GM04503 (cell line): Measurements from ENCODE around the gene RPL13A.
A peak's percentile ranks its signal among the peaks of the same experiment; 100 is the strongest.
"Not testable (repeated sequence)": the region's sequence is repeated elsewhere in the genome, so short reads cannot be mapped to it uniquely, and the experiment has no call there.

Experiments used
- DNase-seq: peaks from one replicate; pipeline ENCODE4 v3.0.0-alpha.2; 2012; ENCODE audit warnings: low read depth

Gene RPL13A

GRCh38 chr19:49487277-49488045 is at the start of gene RPL13A:
Gene RPL13A (plus strand): TSS chr19:49487608. CDS start chr19:49487630, 22 bp downstream.
- DNase-seq: peak; percentile 94

- no peak for DNase-seq
Measured at GRCh38 chr19:49438261-49438660, 49.1 kb upstream of the RPL13A start.

DNA sequence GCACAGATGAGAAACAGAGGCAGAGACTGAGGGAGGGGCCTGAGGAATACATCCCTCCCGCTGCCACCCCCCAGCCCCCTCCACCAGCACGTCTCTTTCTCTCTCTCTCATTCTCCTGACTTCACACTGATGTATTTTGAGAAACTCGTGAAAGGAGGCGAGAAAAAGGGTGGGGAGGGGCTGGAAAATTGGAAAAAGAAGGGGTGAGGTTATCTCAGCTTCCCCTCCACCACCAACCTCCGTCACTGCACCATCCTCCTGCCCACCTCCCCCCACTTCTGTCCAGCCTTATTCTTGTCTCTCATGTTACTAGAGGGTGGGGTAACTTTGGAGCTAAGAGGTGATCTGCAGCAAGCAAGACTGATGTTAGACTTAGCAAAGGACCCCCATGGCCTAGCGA is 47.6 kb upstream of the RPL13A start:
- no peak for DNase-seq

GRCh38 chr19:49440439-49441209 is 46.8 kb upstream of the RPL13A start:
- no peak for DNase-seq

DNA sequence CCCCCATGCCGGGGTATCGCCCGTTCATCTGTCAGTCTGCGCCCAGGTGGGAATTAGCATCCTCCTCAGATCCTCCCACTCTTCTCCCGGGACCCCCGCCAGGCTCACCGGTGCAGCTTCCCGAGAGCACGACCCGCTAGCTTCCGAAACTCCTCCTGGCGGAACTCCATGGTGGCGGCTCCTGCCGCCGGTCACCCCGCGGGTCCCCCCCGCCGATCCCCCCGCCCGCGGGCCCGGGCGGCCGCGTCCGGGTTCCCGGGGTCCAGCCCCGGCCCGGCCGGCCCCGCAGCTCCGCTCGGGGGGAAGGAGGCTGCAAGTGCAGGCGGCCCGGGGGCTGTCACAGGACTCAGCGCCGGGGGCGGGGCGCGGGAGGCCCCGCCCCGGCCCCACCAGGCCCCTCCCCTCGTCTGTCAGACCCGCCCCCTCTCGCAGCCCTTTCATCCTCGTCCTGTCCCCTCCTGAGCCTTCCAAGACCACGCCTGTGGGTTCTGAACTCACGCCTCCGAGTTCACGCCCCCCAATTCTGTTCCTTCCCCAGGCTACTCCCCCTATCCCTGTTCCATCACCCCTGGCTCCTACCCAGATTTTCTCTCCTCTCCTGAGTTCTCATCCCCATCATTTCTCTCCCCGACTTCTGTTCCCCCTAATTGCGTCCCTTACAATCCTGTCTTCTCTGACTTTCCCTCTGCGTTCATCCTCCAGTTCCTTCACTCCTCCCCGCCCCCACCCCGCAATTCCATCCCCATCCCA is 46.0 kb upstream of the RPL13A start, which contains the start of gene SLC17A7:
Gene SLC17A7 (minus strand): TSS at position 318 of the 750 bp plus-strand sequence. CDS start 148 bp downstream, at position 170.
- DNase-seq: no peak

- DNase-seq: no peak
Measured at GRCh38 chr19:49441960-49442350, 45.5 kb upstream of the RPL13A start.

GRCh38 chr19:49442354-49442753 is 45.1 kb upstream of the RPL13A start:
- no peak for DNase-seq

GRCh38 chr19:49442771-49443365 is 44.5 kb upstream of the RPL13A start:
- peak; percentile 47 for DNase-seq

- peak; percentile 67 for DNase-seq
Measured at GRCh38 chr19:49443366-49444099, 43.9 kb upstream of the RPL13A start.

DNA sequence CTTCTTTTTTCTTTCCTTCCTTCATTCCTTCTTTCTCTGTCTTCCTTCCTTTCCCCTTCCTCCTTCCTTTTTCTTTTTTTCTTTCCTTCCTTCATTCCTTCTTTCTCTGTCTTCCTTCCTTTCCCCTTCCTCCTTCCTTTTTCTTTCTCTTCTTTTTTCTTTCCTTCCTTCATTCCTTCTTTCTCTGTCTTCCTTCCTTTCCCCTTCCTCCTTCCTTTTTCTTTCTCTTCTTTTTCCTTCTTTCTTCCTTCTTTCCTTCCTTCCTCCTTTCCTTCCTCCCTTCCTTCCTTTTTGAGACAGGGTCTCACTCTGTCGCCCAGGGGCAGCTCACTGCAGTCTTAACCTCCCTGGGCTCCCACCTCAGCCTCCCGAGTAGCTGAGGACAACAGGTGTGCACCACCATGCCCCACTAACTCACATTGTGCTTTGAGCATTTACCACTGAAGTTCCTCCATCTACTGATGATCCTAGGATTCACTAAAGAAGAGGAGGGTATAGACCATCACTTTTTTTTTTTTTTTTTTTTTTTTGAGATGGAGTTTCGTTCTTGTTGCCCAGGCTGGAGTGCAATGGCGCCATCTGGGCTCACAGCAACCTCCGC is 43.2 kb upstream of the RPL13A start:
- DNase-seq: not testable (repeated sequence)

GRCh38 chr19:49445997-49446396 is 41.4 kb upstream of the RPL13A start:
- no peak for DNase-seq

DNA sequence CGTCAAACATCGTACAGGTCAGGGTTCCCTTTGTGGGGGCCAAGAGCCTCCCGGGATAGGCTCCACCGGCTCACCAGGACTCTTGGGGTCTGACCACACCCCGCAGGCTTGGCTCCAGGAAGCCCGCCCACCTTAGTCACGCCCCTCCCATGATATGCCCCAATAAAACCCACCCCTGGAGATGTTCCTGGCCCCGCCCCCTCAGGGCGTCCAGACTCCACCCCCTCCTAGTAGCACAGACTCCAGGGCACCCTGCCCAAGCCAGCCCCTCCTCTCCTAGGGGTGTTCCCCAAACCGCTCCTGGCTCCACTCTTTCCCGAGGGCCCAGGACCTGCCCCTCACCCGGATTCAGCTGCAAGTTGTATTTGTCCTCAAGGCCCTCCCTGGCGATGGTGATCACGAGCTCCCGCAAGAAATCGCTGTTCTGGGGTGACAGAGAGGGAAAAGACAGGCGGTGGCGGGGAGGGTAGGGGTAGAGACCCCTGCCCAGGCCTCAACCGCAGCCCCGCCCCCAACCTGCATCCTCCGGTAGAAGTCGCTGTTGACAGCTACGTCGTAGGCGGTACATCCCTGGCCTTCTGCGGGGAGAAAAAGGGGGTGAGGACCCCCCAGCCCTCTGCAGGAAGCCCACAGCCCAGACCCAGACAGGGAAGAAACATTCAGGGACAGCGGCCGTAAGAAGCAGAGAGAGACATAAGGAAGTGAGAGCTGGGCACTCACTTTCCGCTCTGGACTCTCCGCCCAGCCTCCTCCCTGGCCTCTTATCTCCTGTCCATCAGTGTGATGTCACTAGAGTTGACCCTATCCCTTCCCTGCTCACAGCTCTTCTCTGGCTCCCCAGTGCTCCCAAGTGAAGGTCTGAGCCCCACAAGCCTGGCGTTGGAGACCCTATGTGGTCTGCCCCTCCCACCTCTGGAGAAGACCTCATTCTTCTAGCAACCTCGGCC is 39.6 kb upstream of the RPL13A start:
- DNase-seq: no peak

GRCh38 chr19:49448432-49448786 is 39.0 kb upstream of the RPL13A start:
- no peak for DNase-seq

DNA sequence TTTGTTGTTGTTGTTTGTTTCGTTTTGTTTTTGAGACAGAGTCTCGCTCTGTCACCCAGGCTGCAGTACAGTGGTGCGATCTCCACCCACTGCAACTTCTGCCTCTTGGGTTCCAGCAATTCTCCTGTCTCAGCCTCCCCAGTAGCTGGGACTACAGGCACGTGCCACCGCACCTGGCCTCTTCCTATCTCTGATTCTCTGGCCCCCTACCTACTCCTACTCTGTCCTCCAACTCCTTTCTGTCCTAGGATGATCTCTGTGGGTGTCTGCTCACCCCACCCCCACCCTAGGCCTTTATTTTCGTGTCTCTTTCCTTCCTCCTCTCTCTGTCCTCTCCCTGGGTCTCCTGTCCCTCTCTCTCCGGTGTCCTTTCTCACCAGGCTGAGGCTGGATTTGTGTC is 37.0 kb upstream of the RPL13A start:
- no peak for DNase-seq

GRCh38 chr19:49451430-49452181 is 35.8 kb upstream of the RPL13A start, which contains the start of gene PIH1D1:
Gene PIH1D1 (minus strand): TSS chr19:49451814. CDS start chr19:49451574, 240 bp downstream.
- peak; percentile 96 for DNase-seq

- peak; percentile 82 for DNase-seq
Measured at GRCh38 chr19:49453013-49453756, 34.2 kb upstream of the RPL13A start, which contains the start of gene ALDH16A1. Gene ALDH16A1 (plus strand): TSS chr19:49453225. CDS start chr19:49453332, 107 bp downstream.

DNA sequence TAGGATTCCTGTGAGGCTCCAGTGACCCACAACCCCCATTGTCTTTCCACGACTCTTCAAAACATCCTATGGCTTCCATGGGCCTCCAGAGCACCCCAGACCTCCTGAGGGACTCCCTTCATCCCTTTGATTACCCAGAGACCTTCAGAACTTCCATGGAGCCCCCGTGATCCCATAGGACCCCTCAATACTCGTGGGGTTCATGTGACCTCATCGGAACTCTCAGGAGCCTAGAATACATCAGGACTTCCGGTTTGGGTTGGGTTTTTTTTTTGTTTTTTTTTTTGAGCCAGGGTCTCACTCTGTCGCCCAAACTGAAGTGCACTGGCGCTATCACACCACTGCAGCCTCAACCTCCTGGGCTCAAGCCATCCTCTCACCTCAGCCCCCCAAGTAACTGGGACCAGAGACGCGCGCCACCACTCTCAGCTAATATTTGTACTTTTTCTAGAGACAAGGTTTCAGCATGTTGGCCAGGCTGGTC is 33.6 kb upstream of the RPL13A start:
- DNase-seq: no peak

DNA sequence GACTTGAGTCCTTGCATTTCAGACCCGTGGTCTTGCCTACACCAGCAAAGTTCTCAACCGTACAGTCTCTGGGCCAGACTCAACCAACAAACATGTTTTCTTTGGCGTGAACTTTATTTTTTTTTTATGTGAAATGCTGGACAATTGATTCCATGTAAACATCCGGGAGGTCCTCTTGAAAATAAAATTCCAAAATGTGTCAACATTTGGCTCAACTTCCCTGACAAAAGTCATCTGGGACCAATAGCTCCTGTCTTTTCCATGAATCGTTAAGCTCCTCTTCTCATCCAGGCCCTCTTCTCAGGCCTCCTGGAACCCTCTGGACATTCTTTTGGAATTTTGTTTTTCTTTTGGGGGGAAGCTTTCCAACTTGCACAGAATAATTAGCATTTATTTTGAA is 31.6 kb upstream of the RPL13A start:
- peak; percentile 83 for DNase-seq
